Femur (tissue), 1 donor: ENCODE results near the gene SLC39A9.
"Not testable (repeated sequence)": the region's sequence is repeated elsewhere in the genome, so short reads cannot be mapped to it uniquely, and the experiment has no call there.

Experiments
- DNase-seq: peaks from one replicate; pipeline ENCODE4 v3.0.0-alpha.2; 2017

Gene SLC39A9

DNA sequence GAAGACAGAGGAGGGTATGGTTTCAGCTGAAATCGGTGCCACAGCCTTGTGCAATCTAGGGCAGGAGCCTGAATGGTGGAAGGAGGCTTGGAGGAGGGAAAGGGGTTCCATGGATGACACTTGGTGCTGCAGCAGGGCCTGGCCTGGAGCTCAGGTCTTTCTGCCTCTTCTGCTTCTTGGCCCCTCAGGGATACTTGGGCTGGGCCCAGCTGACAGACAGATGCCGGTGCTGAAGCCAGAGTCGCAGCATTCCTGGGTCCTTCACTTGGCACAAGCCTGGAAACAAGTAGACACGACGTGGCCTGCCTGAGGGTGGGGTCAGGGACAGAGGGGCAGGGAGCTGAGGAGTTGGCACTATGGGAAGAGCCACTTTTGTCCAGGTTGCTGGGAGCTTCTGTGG, 81.6 kb downstream of the SLC39A9 start:
- DNase-seq = no peak

DNA sequence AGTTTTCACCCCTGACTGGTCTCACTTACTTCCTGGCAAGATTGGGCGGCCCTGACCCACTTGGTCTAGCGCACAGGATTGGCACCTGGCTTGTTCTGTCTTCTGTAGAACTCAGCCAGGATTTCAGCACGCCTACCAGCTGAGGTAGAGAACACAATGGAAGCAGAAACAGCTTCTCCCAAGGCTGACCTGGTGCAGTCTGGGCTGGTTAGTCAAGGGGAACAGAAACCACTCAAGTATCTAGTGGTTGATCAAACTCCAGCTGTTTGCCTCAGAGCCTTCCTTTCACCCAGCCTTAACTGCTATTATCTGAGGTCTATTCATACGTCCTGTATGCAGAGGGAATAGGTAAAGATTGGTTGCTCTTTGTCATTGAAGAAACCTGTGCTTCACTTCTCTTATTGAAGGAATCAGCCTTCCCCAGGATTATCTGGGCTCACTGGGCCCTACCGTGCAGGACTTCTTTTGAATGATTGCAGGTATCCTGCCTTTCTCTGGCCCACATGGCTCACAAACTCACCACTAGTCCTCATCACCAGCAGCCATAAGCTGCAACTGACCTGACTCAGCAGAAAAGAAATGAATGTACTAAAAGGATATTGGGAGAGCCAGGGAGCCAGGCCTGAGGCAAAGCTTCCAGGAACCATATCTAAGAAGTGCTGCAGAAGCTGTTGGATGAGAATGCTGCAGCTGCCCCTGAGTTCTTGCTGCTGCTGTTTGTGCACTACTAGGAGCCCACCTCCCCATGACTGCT, 83.5 kb downstream of the SLC39A9 start:
- DNase-seq = no peak

DNA sequence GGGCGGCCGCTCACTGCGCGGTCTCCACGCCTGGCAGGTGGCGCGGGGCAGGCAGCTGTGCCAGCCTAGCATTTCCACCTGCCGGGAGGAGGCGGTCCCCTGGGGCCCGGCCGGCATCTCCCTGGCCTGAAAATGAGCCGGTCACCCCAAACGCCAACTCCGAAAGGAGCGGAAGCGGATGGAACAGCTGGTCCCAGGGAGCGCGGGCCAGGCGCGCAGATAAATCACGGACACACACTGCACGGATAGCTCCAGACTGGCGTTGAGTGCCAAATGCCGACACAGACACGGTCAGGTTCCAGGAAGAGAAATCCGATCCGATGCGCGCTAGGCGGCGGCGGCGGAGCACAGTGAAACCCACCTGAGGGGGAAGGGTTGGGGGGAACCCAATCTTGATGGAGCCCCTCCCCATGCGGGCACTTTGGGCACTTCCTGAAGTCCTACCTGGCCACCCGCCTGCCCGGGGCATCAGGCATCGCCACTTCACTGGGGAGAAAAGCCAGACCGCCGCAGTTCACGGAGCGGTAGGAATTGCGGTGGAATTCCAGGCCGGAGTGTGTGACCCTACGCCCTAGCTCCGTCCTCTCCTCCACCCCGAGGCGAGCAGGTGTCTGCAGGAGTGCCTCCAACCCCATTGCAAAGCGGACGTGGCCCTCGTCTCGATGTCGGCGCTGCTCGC, 85.4 kb downstream of the SLC39A9 start:
- DNase-seq = peak; percentile 75

DNA sequence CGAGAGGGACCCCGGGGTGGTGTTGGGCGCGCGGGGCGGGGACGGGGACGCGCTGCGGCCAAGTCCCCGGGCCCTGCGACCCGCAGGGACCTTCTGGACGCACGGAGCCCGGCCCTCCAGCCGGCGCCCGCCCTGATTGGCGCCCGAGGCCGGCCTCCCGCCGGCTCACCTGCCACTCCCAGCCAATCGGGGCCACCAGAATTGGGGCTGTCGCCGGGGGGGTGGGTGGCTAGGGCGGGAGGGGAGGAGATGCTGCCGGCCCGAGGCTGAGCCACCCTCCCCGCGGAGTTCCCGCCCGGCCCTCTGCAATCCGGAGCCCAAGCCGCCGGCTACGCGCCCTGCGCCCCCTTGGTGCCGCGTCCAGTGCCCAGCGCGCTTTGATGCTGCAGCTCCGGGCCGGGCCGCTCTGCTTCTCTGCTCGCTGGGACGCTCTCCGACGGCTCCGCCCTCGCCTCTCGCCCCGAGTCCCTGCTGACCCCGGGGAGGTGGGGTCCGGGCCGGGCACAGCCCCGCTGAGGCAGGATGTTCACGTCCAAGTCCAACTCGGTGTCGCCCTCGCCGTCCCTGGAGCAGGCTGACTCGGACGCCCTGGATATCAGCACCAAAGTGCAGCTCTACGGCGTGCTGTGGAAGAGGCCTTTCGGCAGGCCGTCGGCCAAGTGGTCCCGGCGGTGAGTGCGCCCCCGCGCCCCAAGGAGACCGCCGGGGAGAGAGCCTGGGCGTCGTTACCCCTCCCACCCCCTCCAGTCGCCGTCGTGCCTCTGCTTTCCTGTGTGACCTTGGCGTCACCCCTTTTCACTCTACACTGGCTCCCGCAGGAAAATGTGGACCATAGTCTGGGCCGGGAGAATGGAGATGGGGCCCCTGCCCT, 86.2 kb downstream of the SLC39A9 start, which contains the start of gene PLEKHD1:
Gene PLEKHD1, plus strand, starts transcription at position 285 of the 871 bp plus-strand sequence. Its CDS starts 238 bp downstream, at position 523.
- DNase-seq = no peak

DNA sequence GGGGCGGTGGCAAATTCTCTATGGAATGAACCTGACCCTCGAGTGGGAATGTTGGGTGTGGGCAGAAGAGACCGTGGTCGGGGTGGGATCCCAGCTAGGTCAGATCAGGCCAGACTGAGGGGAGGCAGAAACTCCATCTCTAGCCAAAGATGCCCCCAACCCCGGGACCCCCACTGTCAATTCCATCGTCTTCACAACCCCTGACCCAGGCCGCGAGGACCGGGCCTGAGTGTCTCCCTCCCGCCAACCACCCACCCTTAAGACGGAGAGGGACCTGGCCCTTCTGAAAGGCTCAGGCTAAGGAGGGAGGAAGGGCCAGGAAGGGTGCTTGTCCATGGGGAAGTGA, 86.8 kb downstream of the SLC39A9 start:
- no peak for DNase-seq

DNA sequence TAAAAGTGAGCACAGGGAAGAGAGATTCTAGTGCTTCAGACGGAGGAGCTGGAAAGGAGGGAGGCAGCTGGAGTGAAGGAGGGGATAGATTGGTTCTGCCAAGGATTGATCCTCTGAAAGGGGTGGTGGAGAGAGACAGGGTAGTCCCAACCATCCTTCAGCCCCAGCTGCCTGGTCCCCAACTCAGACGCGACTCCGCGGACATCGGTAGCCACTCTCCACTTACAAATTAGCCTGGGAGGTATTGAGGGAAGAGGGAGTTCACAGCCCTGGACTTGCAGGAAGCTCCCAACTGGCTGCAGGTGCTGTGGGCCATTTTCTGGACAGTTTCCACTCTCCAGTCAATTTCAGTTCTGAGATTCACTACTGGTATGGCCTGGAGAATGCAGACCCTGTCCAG, 87.2 kb downstream of the SLC39A9 start:
- DNase-seq = no peak

DNA sequence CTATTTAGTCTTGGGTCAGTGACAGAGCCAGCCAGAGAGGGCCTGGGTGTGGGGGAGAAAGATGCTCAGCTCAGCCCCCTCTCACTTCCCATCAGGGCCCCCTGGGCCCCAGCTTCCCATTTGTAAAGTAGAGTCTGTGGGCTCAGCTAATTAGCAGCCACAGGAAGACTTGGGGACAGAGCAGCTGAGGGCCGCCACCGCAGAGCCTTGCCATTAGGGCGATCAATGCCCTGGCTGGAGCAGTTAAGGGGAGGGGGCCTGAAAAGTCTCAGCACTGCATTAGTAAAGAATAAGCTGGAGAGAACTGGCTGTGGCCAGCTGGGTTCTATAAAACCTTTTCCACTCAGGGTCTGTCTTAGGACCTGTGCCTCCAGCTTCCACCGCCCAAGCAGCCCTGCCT, 88.7 kb downstream of the SLC39A9 start:
- DNase-seq = no peak

DNA sequence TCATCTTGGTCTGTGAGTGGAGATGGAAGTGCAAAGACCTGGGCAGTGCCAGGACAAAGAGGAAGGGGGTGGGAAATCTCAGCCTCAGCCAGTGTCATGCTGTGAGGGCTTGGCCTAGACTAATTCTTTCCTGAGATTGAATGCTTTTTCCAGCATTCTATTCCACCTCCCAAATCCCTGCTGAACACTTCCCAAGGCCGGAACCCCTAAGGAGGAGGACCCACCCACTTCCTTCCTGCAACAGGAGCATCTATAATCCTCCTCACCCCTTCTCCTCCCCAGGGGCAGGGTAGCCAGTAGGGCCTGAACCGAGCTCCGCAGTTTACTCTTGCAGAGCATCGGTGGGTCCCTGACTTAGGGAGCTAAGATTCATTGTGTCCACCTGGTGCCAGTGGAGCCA, 89.3 kb downstream of the SLC39A9 start:
- DNase-seq = no peak

DNA sequence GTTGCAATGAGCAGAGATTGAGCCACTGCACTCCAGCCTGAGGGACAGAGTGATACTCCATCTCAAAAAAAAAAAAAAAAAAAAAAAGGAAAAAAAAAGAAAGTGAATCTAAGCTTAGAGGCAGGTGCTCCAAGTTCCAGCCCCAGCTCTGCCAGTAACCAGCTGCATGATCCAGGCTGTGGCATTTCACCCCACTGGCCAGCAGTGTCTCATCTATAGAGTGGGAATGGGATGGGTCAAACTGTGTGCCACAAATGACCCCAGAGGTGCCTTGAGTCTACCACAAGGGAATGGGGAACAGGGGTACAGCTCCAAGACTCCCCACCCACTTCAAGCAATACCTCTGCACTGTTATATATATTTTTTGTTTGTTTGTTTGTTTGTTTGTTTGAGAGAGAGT, 91.0 kb downstream of the SLC39A9 start:
- no peak for DNase-seq

DNA sequence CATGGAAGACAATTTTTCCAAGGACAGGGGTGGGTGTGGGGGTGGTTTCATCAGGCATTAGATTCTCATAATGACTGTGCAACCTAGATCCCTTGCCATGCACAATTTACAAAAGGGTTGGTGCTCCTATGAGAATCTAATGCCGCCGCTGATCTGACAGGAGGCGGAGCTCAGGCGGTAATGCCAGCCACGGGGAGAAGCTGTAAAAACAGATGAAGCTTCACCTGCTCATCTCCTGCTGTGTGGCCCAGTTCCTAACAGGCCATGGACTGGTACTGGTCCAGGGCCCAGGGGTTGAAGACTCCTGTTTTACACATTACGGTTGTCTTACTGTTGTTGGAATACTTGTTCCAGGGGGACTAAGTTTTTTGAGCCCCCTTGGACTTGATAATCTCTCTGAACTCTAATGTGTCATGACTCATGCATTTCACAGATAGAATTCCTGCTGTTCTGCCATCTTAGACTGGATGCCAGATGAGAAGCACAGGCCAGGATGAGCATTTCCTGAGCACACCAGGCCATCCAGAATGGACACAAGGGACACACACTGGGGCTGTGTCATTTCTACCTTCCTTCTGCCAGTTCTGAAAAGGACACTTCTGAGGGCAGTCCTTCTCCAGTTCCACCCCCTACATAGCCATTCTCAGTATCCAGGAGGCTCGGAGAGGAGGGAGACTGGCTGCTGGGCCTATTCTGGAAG, 91.9 kb downstream of the SLC39A9 start:
- no peak for DNase-seq

DNA sequence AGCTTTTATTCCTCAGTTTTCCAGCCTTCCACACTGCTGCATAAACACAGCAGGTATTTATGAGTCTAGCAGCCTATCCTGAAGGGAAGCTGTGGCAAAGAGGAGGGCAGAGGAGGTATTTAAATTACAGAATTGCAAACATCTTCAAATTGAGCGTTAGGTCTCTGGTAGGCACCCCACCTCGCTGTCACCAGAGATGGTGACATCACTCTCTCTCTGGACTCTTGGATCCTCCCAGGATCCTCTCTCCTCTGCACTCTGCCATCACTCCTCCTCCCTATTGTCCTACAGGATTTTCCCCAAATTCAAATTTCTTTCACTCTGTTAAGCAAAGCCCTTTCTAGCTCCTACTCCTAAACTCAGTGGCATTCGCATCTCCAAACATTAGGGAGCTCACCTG, 92.7 kb downstream of the SLC39A9 start:
- no peak for DNase-seq

DNA sequence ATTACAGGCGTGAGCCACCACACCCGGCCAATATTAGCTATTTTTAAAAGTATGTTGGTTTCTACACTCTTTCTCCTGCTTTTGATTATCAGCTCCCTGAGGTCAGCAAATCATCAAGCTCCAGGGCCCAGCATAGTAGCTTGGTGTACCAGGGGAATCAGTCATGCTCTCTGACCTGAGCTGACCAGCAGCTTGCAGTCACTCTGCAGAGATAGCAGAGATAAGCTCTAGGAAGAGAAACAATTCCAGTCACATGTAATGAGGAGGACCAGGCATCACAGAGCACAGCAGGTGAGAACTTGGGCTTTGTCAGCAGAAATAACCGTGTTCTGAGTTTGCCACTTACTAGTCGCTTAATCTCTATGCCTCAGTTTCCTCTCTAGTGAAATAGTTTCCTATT, 94.5 kb downstream of the SLC39A9 start:
- no peak for DNase-seq

DNA sequence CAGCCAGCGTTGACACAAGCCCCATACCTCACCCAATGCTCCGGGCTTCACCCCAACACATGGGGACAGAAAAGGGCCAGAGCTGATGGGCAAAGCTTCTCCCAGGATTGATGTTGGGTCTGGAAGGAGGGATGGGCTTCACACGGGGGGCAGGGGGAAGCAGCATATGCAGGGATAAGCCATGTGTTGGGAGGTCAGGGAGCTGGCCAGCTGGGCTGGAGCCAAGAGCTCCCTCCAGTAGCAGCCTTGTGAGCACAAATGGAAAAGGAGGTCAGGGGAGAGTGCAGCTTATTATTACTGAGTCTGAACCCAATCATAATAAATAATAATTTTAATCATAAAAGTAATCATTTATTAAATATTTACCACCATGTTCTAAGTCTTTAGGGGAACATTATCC, 95.3 kb downstream of the SLC39A9 start:
- DNase-seq = no peak

DNA sequence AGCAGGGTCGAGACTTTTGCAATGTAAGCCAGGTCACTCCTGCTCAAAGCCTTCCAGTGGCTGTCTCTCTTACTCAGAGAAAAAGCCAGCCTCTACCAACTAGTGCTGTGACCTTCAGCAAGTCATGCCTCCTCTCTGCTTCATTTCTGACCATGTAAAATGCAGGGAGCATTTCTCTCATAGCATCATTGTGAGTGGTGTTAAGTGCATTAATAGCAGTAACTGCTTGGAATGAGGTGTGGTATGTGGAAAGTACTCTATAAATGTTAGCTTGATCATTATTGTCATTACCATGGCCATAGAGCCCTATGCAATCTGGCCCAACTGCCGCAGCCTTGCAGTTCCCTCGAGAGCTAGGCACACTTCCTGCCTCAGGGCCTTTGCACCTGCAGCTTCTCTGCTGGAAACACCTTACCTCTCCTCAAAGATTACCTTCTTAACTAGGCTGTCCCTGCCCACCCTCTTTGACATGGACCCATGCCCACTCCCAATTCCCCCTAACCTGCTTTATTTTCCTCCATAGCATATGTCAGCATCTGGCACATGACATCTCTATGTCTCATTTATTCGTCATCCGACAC, 96.9 kb downstream of the SLC39A9 start:
- DNase-seq = no peak

DNA sequence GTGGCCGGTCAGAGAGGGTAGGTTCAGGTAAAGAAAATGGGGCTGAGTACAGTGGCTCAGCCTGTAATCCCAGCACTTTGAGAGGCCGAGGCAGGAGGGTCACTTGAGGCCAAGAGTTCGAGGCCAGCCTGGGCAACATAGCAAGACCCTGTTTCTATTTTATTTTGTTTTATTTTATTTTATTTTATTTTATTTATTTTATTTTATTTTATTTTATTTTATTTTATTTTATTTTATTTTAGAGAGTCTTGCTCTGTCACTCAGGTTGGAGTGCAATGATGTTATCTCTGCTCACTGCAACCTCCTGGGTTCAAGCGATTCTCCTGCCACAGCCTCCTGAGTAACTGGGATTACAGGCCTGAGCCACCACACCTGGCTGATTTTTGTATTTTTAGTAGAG, 99.4 kb downstream of the SLC39A9 start:
- DNase-seq = not testable (repeated sequence)

DNA sequence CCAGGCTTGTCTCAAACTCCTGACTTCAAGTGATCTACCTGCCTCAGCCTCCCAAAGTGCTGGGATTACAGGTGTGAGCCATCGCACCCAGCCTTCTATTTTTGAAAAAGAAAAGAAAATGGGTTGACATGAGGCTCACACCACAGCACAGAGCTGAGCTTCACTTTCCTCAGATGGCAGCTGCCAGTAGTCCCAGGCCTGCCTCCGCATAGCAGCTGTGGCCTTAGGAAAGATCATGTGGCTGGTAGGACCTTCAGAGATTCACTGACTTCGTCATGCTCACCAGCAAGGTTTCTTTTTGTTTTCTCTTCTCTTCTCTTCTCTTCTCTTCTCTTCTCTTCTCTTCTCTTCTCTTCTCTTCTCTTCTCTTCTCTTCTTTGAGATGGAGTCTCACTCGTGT, 99.8 kb downstream of the SLC39A9 start:
- not testable (repeated sequence) for DNase-seq

DNA sequence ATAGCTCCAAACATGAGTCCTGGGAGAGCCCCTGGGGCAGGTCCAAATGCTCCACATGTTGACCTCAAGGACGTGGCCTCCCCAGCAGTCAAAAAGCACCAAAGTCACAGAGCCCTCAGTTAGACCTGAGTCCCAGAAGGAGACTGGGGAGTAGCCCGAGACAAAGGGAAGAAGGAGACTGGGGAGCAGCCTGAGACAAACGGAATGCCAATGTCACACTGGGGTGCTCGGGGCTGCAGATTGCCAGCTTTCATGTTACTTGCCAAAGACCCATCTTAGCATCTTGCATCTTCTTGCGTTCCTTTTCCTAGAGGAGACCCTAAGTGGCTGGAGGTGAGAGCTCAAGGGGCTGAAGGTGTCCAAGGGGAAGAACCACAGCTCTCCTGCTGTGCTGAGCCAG, 100.9 kb downstream of the SLC39A9 start:
- no peak for DNase-seq

DNA sequence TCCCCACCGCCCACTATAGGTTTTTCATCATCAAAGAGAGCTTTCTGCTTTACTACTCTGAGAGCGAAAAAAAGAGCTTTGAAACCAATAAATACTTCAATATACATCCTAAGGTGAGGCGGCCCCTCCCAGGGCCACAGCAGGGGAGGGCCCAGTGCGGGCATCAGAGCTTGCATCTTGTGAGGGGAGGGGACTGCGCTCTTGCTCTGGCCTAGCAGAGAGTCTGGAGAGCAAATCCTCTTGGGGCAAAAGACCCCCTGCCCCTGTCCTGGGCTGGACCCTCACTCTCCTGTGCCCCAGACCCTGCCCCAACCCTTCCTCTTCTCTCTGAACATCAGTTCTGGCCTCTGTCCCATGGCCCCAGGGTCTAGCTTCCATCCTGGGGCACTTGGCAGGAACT, 101.6 kb downstream of the SLC39A9 start:
- DNase-seq = no peak

DNA sequence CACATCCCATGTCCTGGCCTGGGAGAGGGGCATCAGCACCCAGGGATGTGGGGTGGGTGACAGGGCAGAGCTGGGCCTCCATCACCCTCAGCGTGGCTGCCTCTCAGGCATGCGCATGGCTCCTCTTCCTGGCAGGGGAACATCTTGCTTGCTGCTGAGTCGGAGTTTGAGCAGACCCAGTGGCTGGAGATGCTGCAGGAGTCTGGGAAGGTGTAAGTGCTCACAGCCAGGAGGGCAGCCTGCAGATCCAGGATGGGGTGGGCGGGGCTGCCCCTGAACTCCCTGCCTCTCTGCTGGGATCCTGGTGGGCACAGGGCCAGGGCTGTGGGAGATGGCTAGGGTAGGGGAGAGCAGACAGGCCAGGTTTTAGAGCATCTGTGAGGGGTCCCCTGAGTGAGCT, 102.2 kb downstream of the SLC39A9 start:
- DNase-seq = no peak

DNA sequence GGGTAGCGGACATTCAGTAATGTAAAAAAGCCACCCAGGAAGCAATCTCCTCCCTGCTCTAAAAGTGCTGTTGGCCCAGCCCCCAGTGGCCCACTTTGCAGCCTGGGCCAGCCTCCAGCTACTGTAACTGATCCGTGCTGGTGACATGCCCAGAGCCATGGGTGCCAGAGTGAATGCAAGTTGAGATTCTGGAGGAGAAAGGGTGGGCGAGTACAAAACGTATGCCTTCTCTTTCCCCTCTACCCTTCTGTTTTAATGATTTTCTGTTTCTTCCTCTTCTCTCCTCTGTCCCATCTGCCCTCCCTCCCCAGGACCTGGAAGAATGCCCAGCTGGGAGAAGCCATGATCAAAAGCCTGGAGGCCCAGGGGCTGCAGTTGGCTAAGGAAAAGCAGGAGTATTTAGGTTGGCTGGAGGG, 102.9 kb downstream of the SLC39A9 start:
- peak; percentile 82 for DNase-seq

DNA sequence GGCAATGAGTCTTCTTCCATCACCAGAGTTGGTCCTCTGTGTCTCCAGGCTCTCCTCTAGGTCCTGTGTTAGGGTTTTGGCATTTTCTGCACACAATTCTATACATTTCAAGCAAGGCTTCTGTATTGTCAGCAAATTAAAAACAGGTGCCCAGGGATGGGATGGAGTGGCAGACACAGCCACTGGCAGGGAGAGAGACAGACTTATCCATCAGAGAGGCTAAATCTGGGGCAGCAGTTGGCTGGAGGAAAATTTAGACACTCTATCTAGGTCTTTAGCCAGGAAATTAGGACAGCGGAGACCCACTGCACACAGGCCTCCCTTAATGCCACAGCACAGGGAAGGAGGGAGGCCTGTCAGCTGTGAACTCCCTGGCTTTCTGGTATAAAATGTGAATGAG, 106.3 kb downstream of the SLC39A9 start:
- no peak for DNase-seq
